Right atrium auricular region (tissue), 2 donors: ENCODE measurements around the gene C16orf86. TPM values are rescaled to one million over a fixed set of nuclear protein-coding genes. Genes with fewer than 3 reads are reported as not detected.

Source experiments
- DNase-seq: peaks from one replicate; pipeline ENCODE4 v3.0.0-alpha.2; 2019; ENCODE audit warnings: low spot score
- H3K27ac ChIP-seq, 2 donors: fragments of 200-600 bp; sonication (generic); 1 replicate in 1 of 2; 2 replicates in 1 of 2; pipeline ENCODE4 v1.5.1; 2016 to 2019
- H3K27me3 ChIP-seq, 2 donors: fragments of 200-600 bp; sonication (generic); one replicate each; pipeline versions ENCODE4 v1.5.1 to v1.6.0; 2017 to 2019
- H3K36me3 ChIP-seq: fragments of 200-600 bp; sonication (generic); one replicate; pipeline ENCODE4 v1.5.1; 2016
- H3K4me1 ChIP-seq, 2 donors: fragments of 200-600 bp; sonication (generic); one replicate each; pipeline versions ENCODE4 v1.5.1 to v1.6.0; 2017 to 2019
- H3K4me3 ChIP-seq, 2 donors: fragments of 200-600 bp; sonication (generic); 1 replicate in 1 of 2; 2 replicates in 1 of 2; pipeline ENCODE4 v1.5.1; 2017 to 2019; ENCODE audit warnings: mild to moderate bottlenecking in 1 of 2, moderate library complexity in 1 of 2
- H3K9me3 ChIP-seq, 2 donors: fragments of 200-600 bp; sonication (generic); one replicate each; pipeline ENCODE4 v1.5.1; 2019
- total RNA-seq, 2 donors: library from RNA; depleted of rRNA; stranded (reverse); fragments of >200 nt; gene quantifications; one replicate each; pipeline ENCODE4 v1.1.0, GENCODE V29; 2016
- TF ChIP-seq, protein P1 (sequence below), 2 donors: fragments of 200-600 bp; sonication (generic); IDR thresholded peaks; one replicate each; pipeline ENCODE4 v1.5.1; 2019; ENCODE audit warnings: antibody characterized with exemption in 2 of 2

Gene C16orf86
- total RNA-seq, 2 donors from 2014 or later: 3.6 to 7.7 TPM

DNA sequence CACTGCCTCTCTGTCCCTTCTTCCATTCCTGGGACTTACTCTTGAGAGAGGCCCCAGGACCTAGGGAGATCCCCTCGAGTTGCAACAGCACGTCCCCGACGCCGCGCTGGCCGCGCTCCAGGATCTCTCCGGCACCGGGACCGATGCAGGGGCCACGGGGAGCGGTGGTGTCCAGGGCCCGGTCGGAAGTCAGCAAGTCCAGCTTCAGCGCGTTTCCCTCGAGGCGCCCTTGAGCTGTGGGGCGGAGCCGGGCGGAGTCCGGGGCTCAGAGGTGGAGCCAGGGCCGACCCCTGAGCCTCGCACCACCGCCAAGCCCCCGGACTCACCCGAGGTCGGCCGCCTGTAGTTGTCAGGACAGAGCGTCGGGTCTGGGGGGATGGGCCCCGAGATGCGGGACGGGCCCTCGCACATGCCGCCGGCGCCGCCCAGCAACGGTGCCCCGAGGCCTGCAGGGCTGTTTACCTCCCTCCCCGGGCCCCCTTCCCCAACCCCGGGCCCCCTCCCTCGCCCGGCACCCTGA, 522 bp upstream of the C16orf86 start:
- TF ChIP-seq, protein P1, sequence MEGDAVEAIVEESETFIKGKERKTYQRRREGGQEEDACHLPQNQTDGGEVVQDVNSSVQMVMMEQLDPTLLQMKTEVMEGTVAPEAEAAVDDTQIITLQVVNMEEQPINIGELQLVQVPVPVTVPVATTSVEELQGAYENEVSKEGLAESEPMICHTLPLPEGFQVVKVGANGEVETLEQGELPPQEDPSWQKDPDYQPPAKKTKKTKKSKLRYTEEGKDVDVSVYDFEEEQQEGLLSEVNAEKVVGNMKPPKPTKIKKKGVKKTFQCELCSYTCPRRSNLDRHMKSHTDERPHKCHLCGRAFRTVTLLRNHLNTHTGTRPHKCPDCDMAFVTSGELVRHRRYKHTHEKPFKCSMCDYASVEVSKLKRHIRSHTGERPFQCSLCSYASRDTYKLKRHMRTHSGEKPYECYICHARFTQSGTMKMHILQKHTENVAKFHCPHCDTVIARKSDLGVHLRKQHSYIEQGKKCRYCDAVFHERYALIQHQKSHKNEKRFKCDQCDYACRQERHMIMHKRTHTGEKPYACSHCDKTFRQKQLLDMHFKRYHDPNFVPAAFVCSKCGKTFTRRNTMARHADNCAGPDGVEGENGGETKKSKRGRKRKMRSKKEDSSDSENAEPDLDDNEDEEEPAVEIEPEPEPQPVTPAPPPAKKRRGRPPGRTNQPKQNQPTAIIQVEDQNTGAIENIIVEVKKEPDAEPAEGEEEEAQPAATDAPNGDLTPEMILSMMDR (IDR thresholded peaks at IDR 0.05): no peak
- Histone ChIP-seq H3K36me3 (no peaks in the 10 kb centered on the region), H3K4me3 (peak overlapping the region; percentile 86 to 94), H3K27me3 (no peaks in the 10 kb centered on the region), H3K9me3 (no peaks in the 10 kb centered on the region), H3K27ac (peak overlapping the region; percentile 95), H3K4me1 (peaks cover 0 to 32% of the 10 kb centered on the region in 2 donors)
- no peak for DNase-seq

- Histone ChIP-seq H3K27me3 (no peaks in the 10 kb centered on the region), H3K36me3 (no peaks in the 10 kb centered on the region), H3K4me3 (peak overlapping the region; percentile 86 to 94), H3K27ac (peak overlapping the region; percentile 95), H3K4me1 (peaks cover 0 to 31% of the 10 kb centered on the region in 2 donors), H3K9me3 (no peaks in the 10 kb centered on the region)
- TF ChIP-seq, protein P1 (IDR thresholded peaks at IDR 0.05): no peak
- DNase-seq: no peak
Observed at GRCh38 chr16:67667453-67667816, 821 bp downstream of the C16orf86 start.

GRCh38 chr16:67667817-67668494, 1.3 kb downstream of the C16orf86 start:
- peak; percentile 94 for DNase-seq
- no peaks in the 10 kb centered on the region for H3K27me3 ChIP-seq
- TF ChIP-seq, protein P1 (IDR thresholded peaks at IDR 0.05): peak; percentile 72 to 90
- H3K4me1 ChIP-seq: peaks cover 0 to 36% of the 10 kb centered on the region in 2 donors
- H3K36me3 ChIP-seq: no peaks in the 10 kb centered on the region
- H3K4me3 ChIP-seq: peak overlapping the region; percentile 86 to 94
- peak overlapping the region; percentile 95 for H3K27ac ChIP-seq
- no peaks in the 10 kb centered on the region for H3K9me3 ChIP-seq

DNA sequence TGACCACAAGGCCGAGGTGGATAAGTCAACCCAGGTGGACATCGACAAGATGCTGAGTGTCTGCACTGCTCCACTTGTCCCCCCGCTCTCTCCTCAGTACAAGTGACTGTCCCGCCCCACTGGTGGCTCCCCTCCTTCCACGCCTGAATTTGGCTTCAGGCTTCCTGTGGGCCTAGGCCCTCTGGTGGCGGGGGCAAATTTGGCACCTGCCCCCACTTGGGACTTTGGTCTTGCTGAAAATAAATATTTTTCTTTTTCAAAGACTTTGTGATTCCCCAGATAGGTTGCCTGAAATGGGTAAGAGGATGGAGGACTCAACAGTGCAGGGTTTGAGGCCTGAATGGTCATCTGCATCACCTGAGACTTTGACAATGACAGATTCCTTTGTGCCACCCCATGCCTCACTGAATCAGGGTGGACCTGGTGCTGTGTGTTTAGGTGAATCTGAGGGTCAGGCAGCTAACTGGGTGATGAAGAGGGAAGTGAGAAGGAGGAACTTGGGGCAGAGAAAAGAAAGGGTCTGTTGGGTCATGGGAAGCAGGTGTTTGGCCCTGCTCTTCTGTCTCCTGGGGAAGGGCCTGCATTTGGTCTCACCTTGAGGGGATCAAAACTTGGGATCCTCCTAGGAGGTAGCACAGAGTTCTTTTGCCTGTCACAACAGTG, 2.0 kb downstream of the C16orf86 start:
- no peak for DNase-seq
- no peak overlapping the region for H3K27ac ChIP-seq
- no peaks in the 10 kb centered on the region for H3K9me3 ChIP-seq
- H3K4me3 ChIP-seq: no peak overlapping the region
- peaks cover 0 to 43% of the 10 kb centered on the region in 2 donors for H3K4me1 ChIP-seq
- TF ChIP-seq, protein P1 (IDR thresholded peaks at IDR 0.05): no peak
- H3K27me3 ChIP-seq: no peaks in the 10 kb centered on the region
- H3K36me3 ChIP-seq: no peaks in the 10 kb centered on the region

DNA sequence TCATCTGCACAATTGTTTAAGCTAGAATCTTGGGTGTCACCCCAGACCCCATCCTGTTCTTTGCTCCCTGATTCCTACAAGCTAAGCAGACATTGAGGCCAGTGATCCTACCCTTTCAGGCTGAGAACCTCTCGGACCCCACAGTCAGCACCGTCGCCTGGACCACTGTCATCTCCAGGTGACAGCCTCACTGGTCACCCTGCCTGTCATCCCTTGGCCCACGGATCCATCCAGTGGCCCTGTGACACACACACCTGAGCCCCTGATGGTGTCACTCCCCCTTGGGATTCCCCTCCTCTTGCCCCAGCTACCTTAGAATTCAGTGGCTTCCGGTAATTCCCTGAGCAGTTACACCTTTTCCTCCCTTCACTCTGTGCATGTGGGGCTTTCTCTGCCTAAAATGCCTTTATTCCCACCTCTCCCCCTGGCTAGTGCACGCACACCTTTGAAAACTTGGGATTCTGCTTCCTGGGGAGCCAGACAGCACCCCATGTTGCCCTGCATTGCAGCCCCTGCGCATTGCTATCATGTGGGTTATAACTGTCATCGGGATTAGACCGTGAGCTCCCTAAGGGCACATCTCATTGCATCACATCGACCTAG, 3.0 kb downstream of the C16orf86 start:
- TF ChIP-seq, protein P1 (IDR thresholded peaks at IDR 0.05): no peak
- H3K4me1 ChIP-seq: peaks cover 0 to 52% of the 10 kb centered on the region in 2 donors

More for the DNA sequence above, 3.0 kb downstream of the C16orf86 start:
- Histone ChIP-seq H3K36me3 (no peaks in the 10 kb centered on the region), H3K27ac (no peak overlapping the region), H3K27me3 (no peaks in the 10 kb centered on the region), H3K4me3 (no peak overlapping the region), H3K9me3 (no peaks in the 10 kb centered on the region)
- no peak for DNase-seq
